Gastroesophageal sphincter (tissue), 4 donors: ENCODE measurements around the gene DTX4. TPM values are rescaled to one million over a fixed set of nuclear protein-coding genes. Genes with fewer than 3 reads are reported as not detected.

ENCODE experiments used
- ATAC-seq: fragments of 150-250 bp; one replicate; pipeline ENCODE4 v1.9.1; 2016; ENCODE audit warnings: mild to moderate bottlenecking, moderate library complexity
- H3K27ac ChIP-seq, 4 donors: fragments of 200-600 bp; sonication (generic) in 3 of 4; 1 replicate in 3 of 4; 2 replicates in 1 of 4; pipeline ENCODE4 v1.5.1; 2016 to 2019
- H3K27me3 ChIP-seq: fragments of 200-600 bp; sonication (generic); one replicate; pipeline ENCODE4 v1.5.1; 2019
- H3K36me3 ChIP-seq, 2 donors: fragments of 200-600 bp; sonication (generic); one replicate each; pipeline ENCODE4 v1.5.1; 2019; ENCODE audit warnings: control low read depth in 1 of 2
- H3K4me1 ChIP-seq, 3 donors: fragments of 200-600 bp; sonication (generic); 1 replicate in 2 of 3; 2 replicates in 1 of 3; pipeline ENCODE4 v1.5.1; 2016 to 2019; ENCODE audit warnings: control low read depth in 2 of 3
- H3K4me3 ChIP-seq, 2 donors: fragments of 200-600 bp; sonication (generic); one replicate each; pipeline ENCODE4 v1.5.1; 2019; ENCODE audit warnings: mild to moderate bottlenecking in 1 of 2, moderate library complexity in 1 of 2
- H3K9me3 ChIP-seq, 3 donors: fragments of 200-600 bp; sonication (generic); one replicate each; pipeline ENCODE4 v1.5.1; 2017 to 2019; ENCODE audit warnings: control low read depth in 2 of 3
- EP300 ChIP-seq: sonication (generic); formaldehyde crosslinking; IDR thresholded peaks from one replicate; pipeline ENCODE4 v1.6.1; 2017; ENCODE audit warnings: antibody characterized with exemption, mild to moderate bottlenecking
- POLR2A ChIP-seq, 2 donors: fragments of 450-650 bp; IDR thresholded peaks; one replicate each; pipeline ENCODE4 v1.6.1; 2017; ENCODE audit warnings: antibody characterized with exemption in 2 of 2, mild to moderate bottlenecking in 2 of 2, moderate library complexity in 1 of 2
- POLR2AphosphoS5 ChIP-seq: sonication (generic); formaldehyde crosslinking; IDR thresholded peaks from one replicate; pipeline ENCODE4 v1.6.1; 2017; ENCODE audit warnings: antibody characterized with exemption
- WGBS, 2 donors: methylation state at CpG; one replicate each; pipeline ENCODE4 v1.1.5; 2018; ENCODE audit warnings: low coverage in 1 of 2; 5-methylcytosine and 5-hydroxymethylcytosine counted together
- total RNA-seq, 4 donors: library from RNA; depleted of rRNA; stranded (reverse); fragments of >200 nt; gene quantifications; one replicate each; pipeline ENCODE4 v1.1.0, GENCODE V29; 2016
- TF ChIP-seq, protein P1 (sequence below), 4 experiments: fragments of 200-600 bp in 2 of 4; fragments of 450-650 bp in 2 of 4; sonication (generic) in 1 of 4; IDR thresholded peaks; one replicate each; pipeline ENCODE4 v1.5.1; 2017 to 2019; ENCODE audit warnings: antibody characterized with exemption in 4 of 4, mild to moderate bottlenecking in 2 of 4, moderate library complexity in 2 of 4

Gene DTX4
- total RNA-seq, 4 donors from 2014 or later: 2.0 to 6.8 (median 6.2) TPM

DNA sequence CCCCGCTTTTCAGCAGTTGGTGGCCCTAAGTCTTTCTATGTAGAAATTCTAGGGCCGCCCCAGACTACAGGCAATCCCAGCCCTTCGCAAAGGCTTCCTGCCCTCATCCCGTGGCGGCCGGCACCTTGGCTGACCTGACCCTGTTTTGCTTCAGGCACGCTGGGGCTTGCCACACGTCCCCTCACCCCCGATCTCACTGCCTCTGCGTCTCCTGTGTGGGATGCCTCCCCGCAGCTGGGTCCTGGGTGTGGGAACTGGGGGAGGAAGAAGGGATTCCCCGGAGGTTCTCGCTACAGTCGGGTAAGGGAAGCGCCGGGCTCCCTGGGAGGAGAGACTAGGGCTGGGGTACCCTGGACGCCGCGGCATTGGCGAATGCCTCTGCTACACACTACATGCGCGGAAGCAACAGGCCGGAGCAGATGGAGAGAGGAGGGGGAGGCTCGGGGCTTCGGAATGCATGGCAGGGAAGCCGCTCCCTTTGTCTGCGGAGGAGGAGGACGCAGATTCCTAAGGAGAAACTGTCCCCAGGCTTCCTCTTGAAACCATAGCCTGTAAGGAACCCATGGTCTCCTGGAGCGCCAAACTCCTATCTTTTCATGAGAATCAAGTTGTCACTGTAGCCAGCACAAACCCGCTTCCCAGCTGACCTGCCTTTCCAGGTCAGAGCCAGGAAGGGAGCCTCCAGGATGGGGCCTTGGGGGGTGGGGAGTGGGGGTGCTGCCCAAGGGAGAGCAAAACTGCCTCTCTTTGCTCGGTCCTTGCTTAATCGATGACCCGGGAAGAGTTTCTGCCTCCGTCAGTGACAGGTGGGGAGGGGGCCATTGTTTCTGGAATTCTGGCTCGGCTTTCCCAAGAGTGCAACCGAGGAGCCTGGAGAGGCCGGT is 1.4 kb downstream of the DTX4 start:
- peak overlapping the region in 3 of 4 donors; percentile 66 to 77 (median 73) for H3K27ac ChIP-seq
- peaks cover 0 to 26% (median 11%) of the 10 kb centered on the region in 3 donors for H3K4me1 ChIP-seq
- no peak for TF ChIP-seq EP300
- TF ChIP-seq POLR2A (IDR thresholded peaks at IDR 0.05): no peak
- TF ChIP-seq, protein P1, sequence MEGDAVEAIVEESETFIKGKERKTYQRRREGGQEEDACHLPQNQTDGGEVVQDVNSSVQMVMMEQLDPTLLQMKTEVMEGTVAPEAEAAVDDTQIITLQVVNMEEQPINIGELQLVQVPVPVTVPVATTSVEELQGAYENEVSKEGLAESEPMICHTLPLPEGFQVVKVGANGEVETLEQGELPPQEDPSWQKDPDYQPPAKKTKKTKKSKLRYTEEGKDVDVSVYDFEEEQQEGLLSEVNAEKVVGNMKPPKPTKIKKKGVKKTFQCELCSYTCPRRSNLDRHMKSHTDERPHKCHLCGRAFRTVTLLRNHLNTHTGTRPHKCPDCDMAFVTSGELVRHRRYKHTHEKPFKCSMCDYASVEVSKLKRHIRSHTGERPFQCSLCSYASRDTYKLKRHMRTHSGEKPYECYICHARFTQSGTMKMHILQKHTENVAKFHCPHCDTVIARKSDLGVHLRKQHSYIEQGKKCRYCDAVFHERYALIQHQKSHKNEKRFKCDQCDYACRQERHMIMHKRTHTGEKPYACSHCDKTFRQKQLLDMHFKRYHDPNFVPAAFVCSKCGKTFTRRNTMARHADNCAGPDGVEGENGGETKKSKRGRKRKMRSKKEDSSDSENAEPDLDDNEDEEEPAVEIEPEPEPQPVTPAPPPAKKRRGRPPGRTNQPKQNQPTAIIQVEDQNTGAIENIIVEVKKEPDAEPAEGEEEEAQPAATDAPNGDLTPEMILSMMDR (IDR thresholded peaks at IDR 0.05): no peak
- H3K9me3 ChIP-seq: no peaks in the 10 kb centered on the region
- no peak for ATAC-seq
- H3K4me3 ChIP-seq: peak overlapping the region; percentile 50 to 73
- no peaks in the 10 kb centered on the region for H3K36me3 ChIP-seq
- H3K27me3 ChIP-seq: peaks cover 14% of the 10 kb centered on the region
- WGBS, 2 donors: 3% methylated on average over 6 to 12 of the region's 37 CpGs

DNA sequence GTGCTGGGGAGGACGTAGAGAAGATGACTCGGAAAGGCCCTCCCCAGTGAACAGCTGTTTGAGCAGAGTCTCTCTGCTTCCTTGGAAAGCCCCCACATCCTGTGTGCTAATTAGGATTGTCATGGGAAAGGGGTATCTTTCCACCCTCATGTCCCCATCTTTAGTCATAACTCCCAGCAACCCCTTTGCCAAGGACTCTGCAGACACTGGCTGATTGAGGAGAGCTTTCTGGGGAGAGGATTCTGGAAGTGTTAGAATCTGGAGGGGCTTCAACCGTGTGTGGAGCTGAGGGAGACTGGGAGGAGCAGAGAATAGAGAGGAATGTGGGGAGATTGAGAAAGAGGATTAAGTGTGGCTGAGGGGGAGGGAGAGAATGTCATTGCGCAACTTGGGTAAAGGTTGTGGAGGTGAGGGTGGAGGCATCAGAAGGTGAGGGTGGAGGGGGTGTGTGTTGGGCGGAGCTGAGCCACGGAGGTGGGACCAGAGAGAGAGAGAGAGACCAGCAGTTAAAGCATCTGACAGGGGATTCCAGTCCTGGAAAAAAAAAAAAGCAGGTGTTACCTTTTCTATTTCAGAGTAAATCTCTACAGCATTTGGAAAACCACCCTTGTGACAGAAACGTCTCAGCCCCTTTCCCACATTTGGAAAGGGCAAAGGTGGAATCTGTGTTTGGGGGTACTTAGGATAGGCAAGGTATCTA is 2.2 kb downstream of the DTX4 start:
- Histone ChIP-seq H3K36me3 (no peaks in the 10 kb centered on the region), H3K4me1 (peaks cover 0 to 26% (median 11%) of the 10 kb centered on the region in 3 donors), H3K9me3 (no peaks in the 10 kb centered on the region), H3K27ac (peak overlapping the region in 3 of 4 donors; percentile 66 to 77 (median 73)), H3K4me3 (peak overlapping the region in 1 of 2 donors; percentile 73), H3K27me3 (peaks cover 14% of the 10 kb centered on the region)
- TF ChIP-seq POLR2AphosphoS5: peak; percentile 32
- no peak for TF ChIP-seq POLR2A (IDR thresholded peaks at IDR 0.05)
- WGBS, 2 donors: 48 to 63% methylated on average over 4 to 5 of the region's 7 CpGs
- peak; percentile 48 for ATAC-seq

DNA sequence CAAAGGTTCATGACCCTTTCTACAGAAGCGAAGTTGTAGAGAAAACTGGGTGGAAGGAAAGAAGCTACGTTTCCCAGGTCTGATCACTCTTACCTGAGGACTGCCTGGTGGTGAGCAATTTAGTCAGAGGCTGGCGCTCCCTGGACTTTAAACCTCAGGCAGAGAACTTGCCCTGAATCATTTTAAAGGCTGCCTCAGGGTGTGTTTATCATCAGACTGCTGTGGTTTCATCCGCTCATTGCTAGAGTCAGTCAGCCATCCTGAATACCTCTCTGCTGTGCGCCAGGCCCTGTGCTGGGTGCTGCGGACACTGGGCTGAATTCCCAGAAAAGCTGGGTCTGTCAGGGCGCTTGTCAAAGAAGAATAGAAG is 2.7 kb downstream of the DTX4 start:
- peaks cover 0 to 26% (median 11%) of the 10 kb centered on the region in 3 donors for H3K4me1 ChIP-seq
- H3K27ac ChIP-seq: peak overlapping the region in 3 of 4 donors; percentile 0 to 77 (median 41)
- ATAC-seq: no peak

DNA sequence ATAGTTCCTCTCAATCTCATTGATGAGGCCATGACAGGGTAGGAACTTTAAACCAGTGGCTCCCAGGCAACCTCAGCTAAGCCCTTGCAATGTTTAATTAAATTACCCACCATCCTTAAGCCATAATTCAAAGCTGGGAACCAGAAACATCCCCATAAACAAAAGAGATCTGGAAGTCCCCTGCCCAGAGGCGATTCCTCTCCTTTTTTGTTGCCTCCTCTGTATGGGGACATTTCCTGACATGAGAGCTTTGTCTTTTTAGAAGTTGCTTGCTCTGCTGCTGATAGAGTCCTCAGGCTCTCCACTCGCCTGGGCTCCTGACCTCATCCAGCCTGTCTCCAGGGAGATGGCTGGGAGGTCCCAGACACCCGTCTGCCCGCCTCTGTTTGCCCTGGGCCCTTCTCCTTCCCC is 3.2 kb downstream of the DTX4 start:
- Histone ChIP-seq H3K4me3 (no peak overlapping the region), H3K27ac (peak overlapping the region in 3 of 4 donors; percentile 0 to 41 (median 26)), H3K36me3 (no peaks in the 10 kb centered on the region), H3K9me3 (no peaks in the 10 kb centered on the region), H3K4me1 (peaks cover 0 to 26% (median 11%) of the 10 kb centered on the region in 3 donors), H3K27me3 (peaks cover 14% of the 10 kb centered on the region)
- TF ChIP-seq POLR2AphosphoS5 (no peak), POLR2A (IDR thresholded peaks at IDR 0.05) (no peak), EP300 (no peak)
- TF ChIP-seq, protein P1 (IDR thresholded peaks at IDR 0.05): no peak
- ATAC-seq: no peak
- 69% methylated on average over 3 of the region's 4 CpGs; no CpG with 5 or more reads in 1 of the 2 donors for WGBS, 2 donors

More for the DNA sequence above, 2.7 kb downstream of the DTX4 start:
- Histone ChIP-seq H3K27me3 (peaks cover 14% of the 10 kb centered on the region), H3K36me3 (no peaks in the 10 kb centered on the region), H3K9me3 (no peaks in the 10 kb centered on the region), H3K4me3 (no peak overlapping the region)
- no peak for TF ChIP-seq EP300
- TF ChIP-seq, protein P1 (IDR thresholded peaks at IDR 0.05): no peak
- no peak for TF ChIP-seq POLR2AphosphoS5
- WGBS, 2 donors: 85 to 100% methylated on average over 3 to 6 of the region's 7 CpGs

DNA sequence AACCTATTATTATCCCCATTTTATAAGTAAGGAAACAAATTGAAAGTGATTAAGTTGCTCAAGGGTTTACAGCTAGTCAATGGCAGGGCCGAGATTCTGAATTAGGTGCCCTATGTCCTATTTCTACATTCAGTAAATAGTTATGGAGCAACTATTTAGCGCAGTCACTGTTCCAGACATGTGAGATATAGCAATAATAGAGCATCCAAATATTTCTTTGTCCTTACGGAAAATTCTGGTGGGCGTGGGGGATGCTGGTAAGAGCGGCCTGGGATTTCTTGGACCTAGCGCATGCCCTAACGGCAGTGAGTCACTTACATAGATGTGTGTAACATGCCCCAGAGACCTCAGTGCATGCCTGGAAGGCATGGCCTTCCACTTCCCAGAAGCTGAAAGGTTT is 4.4 kb downstream of the DTX4 start:
- TF ChIP-seq, protein P1 (IDR thresholded peaks at IDR 0.05): no peak
- TF ChIP-seq EP300 (no peak), POLR2AphosphoS5 (no peak), POLR2A (IDR thresholded peaks at IDR 0.05) (no peak)
- no peak overlapping the region for H3K4me3 ChIP-seq
- H3K36me3 ChIP-seq: no peaks in the 10 kb centered on the region
- peaks cover 14% of the 10 kb centered on the region for H3K27me3 ChIP-seq
- H3K27ac ChIP-seq: no peak overlapping the region
- peaks cover 0 to 26% (median 11%) of the 10 kb centered on the region in 3 donors for H3K4me1 ChIP-seq
- no peaks in the 10 kb centered on the region for H3K9me3 ChIP-seq
- no peak for ATAC-seq
- WGBS, 2 donors: 88 to 94% methylated on average over 2 to 4 of the region's 7 CpGs
